Upper lobe of right lung (tissue), 1 donor: ENCODE measurements around the gene MAPK13. TPM values are rescaled to one million over a fixed set of nuclear protein-coding genes. Genes with fewer than 3 reads are reported as not detected.
A peak's percentile ranks its signal among the peaks of the same experiment; 100 is the strongest.

Experiments
- ATAC-seq: fragments of 200-7000 bp; cut with Tn5 transposase; one replicate; pipeline ENCODE4 v1.9.1; 2020; ENCODE audit warnings: mild to moderate bottlenecking, moderate library complexity
- DNase-seq: peaks from one replicate; pipeline ENCODE4 v3.0.0-alpha.2; 2020
- H3K27ac ChIP-seq: fragments of 200-600 bp; one replicate; pipeline ENCODE4 v1.8.0; 2022
- H3K27me3 ChIP-seq: fragments of 200-600 bp; one replicate; pipeline ENCODE4 v1.8.0; 2022; ENCODE audit warnings: mild to moderate bottlenecking
- H3K36me3 ChIP-seq: fragments of 200-600 bp; one replicate; pipeline ENCODE4 v1.8.0; 2022
- H3K4me1 ChIP-seq: fragments of 200-600 bp; one replicate; pipeline ENCODE4 v1.8.0; 2022
- H3K4me3 ChIP-seq: fragments of 200-600 bp; one replicate; pipeline ENCODE4 v1.8.0; 2022; ENCODE audit warnings: mild to moderate bottlenecking
- H3K9me3 ChIP-seq: fragments of 200-600 bp; one replicate; pipeline ENCODE4 v1.8.0; 2022
- intact Hi-C: fragments of 100-400 bp; cut with DNase I; formaldehyde crosslinking; loops from one replicate; pipeline ENCODE4 v1.11.0; 2022
- total RNA-seq: library from RNA; stranded (reverse); fragmentation: NEBNext Ultra II Directional; extraction: Animal tissue kit (Norgen Biotek cat#: 25700); gene quantifications from one replicate; pipeline ENCODE4 v1.2.1, GENCODE V29; 2021
- TF ChIP-seq, protein P1 (sequence below): fragments of 200-600 bp; IDR thresholded peaks from one replicate; pipeline ENCODE4 v1.8.0; 2022; ENCODE audit warnings: antibody characterized with exemption
- donor health status: DM: no; HTN: yes; CAD: no; lungs with severe emphysema.

Gene MAPK13
- total RNA-seq, 1 donor from 2014 or later, result 71.4 TPM

- no peak for DNase-seq
- no peaks in the 10 kb centered on the region for H3K27me3 ChIP-seq
- no peak for ATAC-seq
- no peak overlapping the region for H3K4me3 ChIP-seq
- H3K4me1 ChIP-seq, result peaks cover 20% of the 10 kb centered on the region
- intact Hi-C loops, result no loop called here
- H3K9me3 ChIP-seq, result no peaks in the 10 kb centered on the region
- peaks cover 14% of the 10 kb centered on the region for H3K36me3 ChIP-seq
- TF ChIP-seq, protein P1, sequence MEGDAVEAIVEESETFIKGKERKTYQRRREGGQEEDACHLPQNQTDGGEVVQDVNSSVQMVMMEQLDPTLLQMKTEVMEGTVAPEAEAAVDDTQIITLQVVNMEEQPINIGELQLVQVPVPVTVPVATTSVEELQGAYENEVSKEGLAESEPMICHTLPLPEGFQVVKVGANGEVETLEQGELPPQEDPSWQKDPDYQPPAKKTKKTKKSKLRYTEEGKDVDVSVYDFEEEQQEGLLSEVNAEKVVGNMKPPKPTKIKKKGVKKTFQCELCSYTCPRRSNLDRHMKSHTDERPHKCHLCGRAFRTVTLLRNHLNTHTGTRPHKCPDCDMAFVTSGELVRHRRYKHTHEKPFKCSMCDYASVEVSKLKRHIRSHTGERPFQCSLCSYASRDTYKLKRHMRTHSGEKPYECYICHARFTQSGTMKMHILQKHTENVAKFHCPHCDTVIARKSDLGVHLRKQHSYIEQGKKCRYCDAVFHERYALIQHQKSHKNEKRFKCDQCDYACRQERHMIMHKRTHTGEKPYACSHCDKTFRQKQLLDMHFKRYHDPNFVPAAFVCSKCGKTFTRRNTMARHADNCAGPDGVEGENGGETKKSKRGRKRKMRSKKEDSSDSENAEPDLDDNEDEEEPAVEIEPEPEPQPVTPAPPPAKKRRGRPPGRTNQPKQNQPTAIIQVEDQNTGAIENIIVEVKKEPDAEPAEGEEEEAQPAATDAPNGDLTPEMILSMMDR, result no peak
- no peak overlapping the region for H3K27ac ChIP-seq
These were observed 14.0 kb upstream of the MAPK13 start for GRCh38 chr6:36116066-36116864.

GRCh38 chr6:36116943-36117342 is 13.4 kb upstream of the MAPK13 start:
- Histone ChIP-seq H3K9me3 (no peaks in the 10 kb centered on the region), H3K4me1 (peaks cover 21% of the 10 kb centered on the region), H3K4me3 (no peak overlapping the region), H3K36me3 (peaks cover 9% of the 10 kb centered on the region), H3K27me3 (no peaks in the 10 kb centered on the region), H3K27ac (no peak overlapping the region)
- DNase-seq, result no peak
- TF ChIP-seq, protein P1, result no peak
- ATAC-seq, result no peak
- intact Hi-C loops, result no loop called here

GRCh38 chr6:36117658-36118549 is 12.4 kb upstream of the MAPK13 start:
- no peak overlapping the region for H3K4me3 ChIP-seq

GRCh38 chr6:36118550-36119107 is 11.7 kb upstream of the MAPK13 start:
- TF ChIP-seq, protein P1, result no peak
- H3K4me3 ChIP-seq, result no peak overlapping the region
- intact Hi-C loops, result no loop called here
- peaks cover 4% of the 10 kb centered on the region for H3K36me3 ChIP-seq
- no peaks in the 10 kb centered on the region for H3K9me3 ChIP-seq
- no peak for DNase-seq
- H3K27ac ChIP-seq, result no peak overlapping the region
- ATAC-seq, result peak; percentile 81
- H3K27me3 ChIP-seq, result no peaks in the 10 kb centered on the region
- H3K4me1 ChIP-seq, result peaks cover 23% of the 10 kb centered on the region

More at GRCh38 chr6:36117658-36118549, 12.4 kb upstream of the MAPK13 start:
- peaks cover 21% of the 10 kb centered on the region for H3K4me1 ChIP-seq
- no peak overlapping the region for H3K27ac ChIP-seq
- intact Hi-C loops, result no loop called here
- peaks cover 4% of the 10 kb centered on the region for H3K36me3 ChIP-seq
- no peaks in the 10 kb centered on the region for H3K27me3 ChIP-seq
- DNase-seq (no peak), ATAC-seq (no peak)
- TF ChIP-seq, protein P1, result no peak
- no peaks in the 10 kb centered on the region for H3K9me3 ChIP-seq

GRCh38 chr6:36119209-36119608 is 11.1 kb upstream of the MAPK13 start:
- H3K36me3 ChIP-seq, result no peaks in the 10 kb centered on the region
- no peak for DNase-seq
- no peak for ATAC-seq
- no peak overlapping the region for H3K4me3 ChIP-seq
- no peaks in the 10 kb centered on the region for H3K9me3 ChIP-seq
- no peak overlapping the region for H3K27ac ChIP-seq
- H3K27me3 ChIP-seq, result no peaks in the 10 kb centered on the region
- TF ChIP-seq, protein P1, result no peak
- intact Hi-C loops, result no loop called here
- H3K4me1 ChIP-seq, result peaks cover 25% of the 10 kb centered on the region
